Endothelial cell of umbilical vein (primary cell): ENCODE measurements around the gene C17orf107. TPM values are rescaled to one million over a fixed set of nuclear protein-coding genes. Genes with fewer than 3 reads are reported as not detected.
A peak's percentile ranks its signal among the peaks of the same experiment; 100 is the strongest.

Experiments used
- BruUV-seq: library from RNA; stranded (reverse); fragments of 400-500 nt; replicated peaks from 2 replicates; lab custom pipeline; 2021; lab: Mats Ljungman, UMichigan
- CTCF ChIA-PET: fragments of 300-600, 350-600 bp; sonication (Branson Sonifier 250); formaldehyde crosslinking; loops from one replicate; lab custom pipeline; 2021; ENCODE audit warnings: antibody characterized with exemption, inconsistent platforms; lab: Charles Lee
- POLR2A ChIA-PET: fragments of 300-600, 350-600 bp; sonication (Branson Sonifier 250); formaldehyde crosslinking; loops from one replicate; lab custom pipeline; 2021; ENCODE audit warnings: antibody characterized with exemption, inconsistent platforms; lab: Charles Lee
- DNase-seq: peaks from one replicate; pipeline ENCODE4 v3.0.0-alpha.2; 2011; ENCODE audit warnings: low read depth, low spot score
- FAIRE-seq: peaks from 2 replicates; lab custom pipeline; 2011; peaks lifted over from hg19 to GRCh38; lab: Jason Lieb, UNC
- H2AFZ ChIP-seq: 2 replicates; pipeline ENCODE4 v1.6.0; 2012; ENCODE audit warnings: low read depth, low read length, control low read depth, inconsistent platforms
- H3K27ac ChIP-seq: 2 replicates; pipeline ENCODE4 v1.5.1; 2011; ENCODE audit warnings: low read depth, mild to moderate bottlenecking, control low read depth, low read length, moderate library complexity; ENCODE audit not compliant: insufficient read depth
- H3K27me3 ChIP-seq, 2 experiments: 2 replicates each; pipeline versions ENCODE4 v1.6.0 to v1.6.1; 2011; ENCODE audit warnings: low read length in 2 of 2, mixed read lengths in 1 of 2; ENCODE audit not compliant: control insufficient read depth in 2 of 2, insufficient read depth in 2 of 2
- H3K36me3 ChIP-seq, 2 experiments: 2 replicates in 1 of 2; 3 replicates in 1 of 2; pipeline ENCODE4 v1.5.1; 2011; ENCODE audit warnings: low read length in 2 of 2, mild to moderate bottlenecking in 1 of 2, moderate library complexity in 1 of 2; ENCODE audit not compliant: control insufficient read depth in 2 of 2, insufficient read depth in 2 of 2; ENCODE audit errors: extremely low read depth in 1 of 2
- H3K4me1 ChIP-seq: 3 replicates; pipeline ENCODE4 v1.5.1; 2011; ENCODE audit warnings: mild to moderate bottlenecking, low read length; ENCODE audit not compliant: control insufficient read depth, insufficient read depth; ENCODE audit errors: extremely low read depth
- H3K4me2 ChIP-seq: 2 replicates; pipeline ENCODE4 v1.6.1; 2011; ENCODE audit warnings: low read length, control low read depth, mixed read lengths; ENCODE audit not compliant: insufficient read depth
- H3K4me3 ChIP-seq, 3 experiments: fragments of 200-600 bp in 1 of 3; sonication (generic), shearing (Covaris generic) in 1 of 3; replicated peaks in 1 of 3; 2 replicates each; pipeline ENCODE4 v1.5.1; 2011 to 2016; ENCODE audit warnings: control low read depth in 3 of 3, low read length in 3 of 3, mild to moderate bottlenecking in 2 of 3, inconsistent platforms in 1 of 3, low read depth in 1 of 3, moderate library complexity in 1 of 3; ENCODE audit not compliant: insufficient read depth in 1 of 3
- H3K79me2 ChIP-seq: 2 replicates; pipeline ENCODE4 v1.6.0; 2012; ENCODE audit warnings: low read length, inconsistent platforms; ENCODE audit not compliant: control insufficient read depth, insufficient read depth
- H3K9ac ChIP-seq: replicated peaks from 2 replicates; pipeline ENCODE3; 2011; ENCODE audit warnings: low read length, control low read depth; ENCODE audit not compliant: insufficient read depth; ENCODE audit errors: extremely low read depth
- H3K9me1 ChIP-seq: replicated peaks from 3 replicates; pipeline ENCODE4 v1.6.0; 2011; ENCODE audit warnings: mild to moderate bottlenecking, low read length; ENCODE audit not compliant: control insufficient read depth, insufficient read depth; ENCODE audit errors: extremely low read depth
- H3K9me3 ChIP-seq: replicated peaks from 2 replicates; pipeline ENCODE4 v1.5.1; 2012; ENCODE audit warnings: low read length, inconsistent platforms; ENCODE audit not compliant: control insufficient read depth, insufficient read depth
- H4K20me1 ChIP-seq: replicated peaks from 2 replicates; pipeline ENCODE3; 2011; ENCODE audit warnings: mild to moderate bottlenecking, low read length; ENCODE audit not compliant: control insufficient read depth, insufficient read depth; ENCODE audit errors: extremely low read depth
- EZH2 ChIP-seq: IDR thresholded peaks from 2 replicates; pipeline ENCODE4 v1.6.1; 2012; ENCODE audit warnings: borderline replicate concordance, low read depth, mild to moderate bottlenecking, moderate library complexity, low read length, inconsistent platforms; ENCODE audit not compliant: severe bottlenecking
- FOS ChIP-seq: IDR thresholded peaks from 2 replicates; pipeline ENCODE4 v1.6.1; 2011; ENCODE audit warnings: mild to moderate bottlenecking, low read length, moderate library complexity, borderline replicate concordance; ENCODE audit not compliant: insufficient read depth
- GATA2 ChIP-seq: IDR thresholded peaks from 2 replicates; pipeline ENCODE4 v1.7.0; 2011; ENCODE audit warnings: low read depth, mild to moderate bottlenecking, moderate library complexity, mixed read lengths, low read length; ENCODE audit not compliant: insufficient read length, insufficient read depth
- JUN ChIP-seq: IDR thresholded peaks from 2 replicates; pipeline ENCODE4 v1.6.1; 2011; ENCODE audit warnings: borderline replicate concordance, low read depth; ENCODE audit not compliant: insufficient read length, insufficient read depth
- MYC ChIP-seq: IDR thresholded peaks from one replicate; pipeline ENCODE4 v1.6.1; 2011; ENCODE audit warnings: mild to moderate bottlenecking, low read depth, low read length
- POLR2A ChIP-seq: IDR thresholded peaks from 2 replicates; pipeline ENCODE4 v1.6.1; 2012; ENCODE audit warnings: low read depth, mild to moderate bottlenecking, control low read depth, low read length
- POLR2AphosphoS5 ChIP-seq: IDR thresholded peaks from 2 replicates; pipeline ENCODE4 v1.6.1; 2012; ENCODE audit warnings: low read depth, mild to moderate bottlenecking, control low read depth, low read length, moderate library complexity; ENCODE audit not compliant: insufficient read depth
- dilution Hi-C: fragments of 300-500 bp; cut with MboI; formaldehyde crosslinking; loops from one replicate; pipeline ENCODE4 v1.15.0; 2019; ENCODE audit warnings: low sequenced_read_pairs; ENCODE audit not compliant: extremely low pct_ligation_motif_present
- intact Hi-C: fragments of 100-400 bp; cut with micrococcal nuclease; formaldehyde crosslinking; loops from one replicate; pipeline ENCODE4 v1.10.0; 2022
- polyA plus RNA-seq, 4 experiments: library from polyadenylated mRNA; depleted of rRNA in 3 of 4; stranded (reverse) in 3 of 4; unstranded in 1 of 4; fragments of >200 nt; gene quantifications; 2 replicates each; pipeline versions ENCODE4 v1.2.1 to v1.2.3, GENCODE V29; 2011 to 2012; ENCODE audit warnings: missing spikeins in 1 of 4
- total RNA-seq: library from RNA; stranded (reverse); gene quantifications from 2 replicates; pipeline ENCODE4 v1.2.3, GENCODE V29; 2021
- TF ChIP-seq, protein P1 (sequence below): IDR thresholded peaks from 2 replicates; pipeline ENCODE4 v1.6.1; 2011; ENCODE audit not compliant: insufficient read depth, insufficient read length
- TF ChIP-seq, protein P2 (sequence below), 2 donors: IDR thresholded peaks; 1 replicate in 1 of 2; 2 replicates in 1 of 2; pipeline ENCODE4 v1.5.1; 2011; ENCODE audit warnings: low read length in 2 of 2, mild to moderate bottlenecking in 2 of 2, moderate library complexity in 2 of 2, control low read depth in 1 of 2, inconsistent platforms in 1 of 2, low read depth in 1 of 2; ENCODE audit not compliant: insufficient read depth in 1 of 2; ENCODE audit errors: extremely low read depth in 1 of 2

The C17orf107 gene
- total and polyA plus RNA-seq, 2 donors (not counting 3 experiments of a cell fraction or from before 2014, with no cell fraction given): 0.68 to 1.0 TPM

DNA sequence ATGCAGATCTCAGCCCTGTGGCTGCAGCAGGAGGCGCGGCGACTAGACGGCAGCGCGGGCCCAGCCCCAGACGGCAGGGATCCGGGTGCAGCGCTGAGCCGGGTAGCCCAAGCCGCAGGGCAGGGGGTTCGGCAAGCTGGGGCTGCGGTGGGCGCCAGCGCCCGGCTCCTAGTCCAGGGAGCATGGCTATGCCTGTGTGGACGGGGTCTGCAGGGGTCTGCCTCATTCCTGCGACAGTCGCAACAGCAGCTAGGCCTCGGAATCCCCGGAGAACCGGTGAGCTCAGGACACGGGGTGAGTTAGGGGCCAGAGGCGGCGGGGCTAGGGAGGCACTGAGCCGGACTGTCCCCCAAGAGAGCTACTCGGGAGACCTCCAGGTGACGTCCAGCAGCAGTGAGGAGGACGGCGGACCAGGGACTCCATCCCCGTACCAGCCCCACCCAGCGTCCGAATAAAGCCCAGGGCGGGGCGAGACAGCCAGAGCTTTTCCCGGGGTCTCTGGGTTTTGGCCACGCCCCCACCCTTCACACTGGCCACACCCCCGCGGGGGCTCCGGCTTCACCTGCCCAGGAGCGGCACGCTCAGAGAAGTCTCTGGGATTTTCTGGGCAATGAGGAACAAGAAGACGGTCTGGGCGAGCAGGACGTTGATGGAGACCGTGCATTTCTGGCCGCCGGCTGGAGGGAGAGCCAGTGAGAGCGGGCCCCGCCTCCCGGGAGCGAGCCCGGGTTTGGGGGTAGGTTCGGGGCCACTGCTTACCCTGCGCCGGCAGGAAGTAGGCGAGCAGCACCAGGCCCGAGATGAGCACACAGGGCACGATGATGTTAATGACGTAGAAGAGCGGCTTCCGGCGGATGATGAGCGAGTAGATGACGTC is 1.1 kb downstream of the C17orf107 start:
- peak overlapping the region; percentile 2 for H3K9ac ChIP-seq
- no peaks in the 10 kb centered on the region for H3K9me3 ChIP-seq
- POLR2A ChIA-PET: no interaction called here
- dilution Hi-C loops (no loop called here), intact Hi-C loops (loop anchor here (5.0 kb wide), 2 partner anchors 113 to 168 kb away; partner anchors contain the start of genes GLTPD2, MED11 and VMO1)
- FAIRE-seq: peak; percentile 53
- CTCF ChIA-PET: interaction anchor here (0.5 to 6.9 kb wide), 7 partner anchors 9 to 191 kb away, joined by 3 to 70 read pairs (median 6); partner anchors contain the start of genes ARRB2 and PSMB6
- peaks cover 0 to 17% of the 10 kb centered on the region in 2 experiments for H3K36me3 ChIP-seq
- H3K27ac ChIP-seq: no peak overlapping the region
- no peak for TF ChIP-seq POLR2AphosphoS5
- TF ChIP-seq, protein P1, sequence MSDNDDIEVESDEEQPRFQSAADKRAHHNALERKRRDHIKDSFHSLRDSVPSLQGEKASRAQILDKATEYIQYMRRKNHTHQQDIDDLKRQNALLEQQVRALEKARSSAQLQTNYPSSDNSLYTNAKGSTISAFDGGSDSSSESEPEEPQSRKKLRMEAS: no peak
- TF ChIP-seq EZH2: peak; percentile 33
- peak; percentile 8 for TF ChIP-seq JUN
- no peak for TF ChIP-seq GATA2
- no peak for TF ChIP-seq POLR2A
- TF ChIP-seq, protein P2, sequence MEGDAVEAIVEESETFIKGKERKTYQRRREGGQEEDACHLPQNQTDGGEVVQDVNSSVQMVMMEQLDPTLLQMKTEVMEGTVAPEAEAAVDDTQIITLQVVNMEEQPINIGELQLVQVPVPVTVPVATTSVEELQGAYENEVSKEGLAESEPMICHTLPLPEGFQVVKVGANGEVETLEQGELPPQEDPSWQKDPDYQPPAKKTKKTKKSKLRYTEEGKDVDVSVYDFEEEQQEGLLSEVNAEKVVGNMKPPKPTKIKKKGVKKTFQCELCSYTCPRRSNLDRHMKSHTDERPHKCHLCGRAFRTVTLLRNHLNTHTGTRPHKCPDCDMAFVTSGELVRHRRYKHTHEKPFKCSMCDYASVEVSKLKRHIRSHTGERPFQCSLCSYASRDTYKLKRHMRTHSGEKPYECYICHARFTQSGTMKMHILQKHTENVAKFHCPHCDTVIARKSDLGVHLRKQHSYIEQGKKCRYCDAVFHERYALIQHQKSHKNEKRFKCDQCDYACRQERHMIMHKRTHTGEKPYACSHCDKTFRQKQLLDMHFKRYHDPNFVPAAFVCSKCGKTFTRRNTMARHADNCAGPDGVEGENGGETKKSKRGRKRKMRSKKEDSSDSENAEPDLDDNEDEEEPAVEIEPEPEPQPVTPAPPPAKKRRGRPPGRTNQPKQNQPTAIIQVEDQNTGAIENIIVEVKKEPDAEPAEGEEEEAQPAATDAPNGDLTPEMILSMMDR (IDR thresholded peaks at IDR 0.05; ENCODE audit: extremely low read depth in 1 of 2, insufficient read depth in 1 of 2, low read depth in 1 of 2, low read length in 2 of 2): no peak
- no peak for TF ChIP-seq MYC
- no peak for TF ChIP-seq FOS
- H3K27me3 ChIP-seq: no peaks in the 10 kb centered on the region
- no peaks in the 10 kb centered on the region for H3K9me1 ChIP-seq
- no peaks in the 10 kb centered on the region for H3K79me2 ChIP-seq
- no peak for DNase-seq
- peak overlapping the region; percentile 26 for H3K4me2 ChIP-seq
- no TSS peak for BruUV-seq
- peaks cover 10% of the 10 kb centered on the region for H3K4me1 ChIP-seq
- no peak overlapping the region for H3K4me3 ChIP-seq
- no peaks in the 10 kb centered on the region for H4K20me1 ChIP-seq
- peak overlapping the region; percentile 31 for H2AFZ ChIP-seq
